Astrocyte of the spinal cord (primary cell): ENCODE measurements around the gene SUGCT.
"Not testable (repeated sequence)": the region's sequence is repeated elsewhere in the genome, so short reads cannot be mapped to it uniquely, and the experiment has no call there.

Experiments used
- DNase-seq: peaks from one replicate; pipeline ENCODE4 v3.0.0; 2011; ENCODE audit warnings: low read depth, low spot score
- H3K4me3 ChIP-seq: 2 replicates; pipeline ENCODE4 v1.5.1; 2011; ENCODE audit warnings: low read depth, mild to moderate bottlenecking, low read length, moderate library complexity
- CTCF ChIP-seq: IDR thresholded peaks from 2 replicates; pipeline ENCODE4 v1.5.1; 2012; ENCODE audit warnings: low read depth, mild to moderate bottlenecking, low read length, inconsistent platforms
- in situ Hi-C: cut with HindIII; loops from 2 replicates; pipeline ENCODE4 v1.10.0; 2017; ENCODE audit warnings: low sequenced_read_pairs

Gene SUGCT

GRCh38 chr7:40204581-40204980 lies 69.8 kb downstream of the SUGCT start:
- TF ChIP-seq CTCF, result no peak
- no peak for DNase-seq
- no peak overlapping the region for H3K4me3 ChIP-seq
- in situ Hi-C loops, result no loop called here

GRCh38 chr7:40205992-40206391 lies 71.2 kb downstream of the SUGCT start:
- no peak for TF ChIP-seq CTCF
- in situ Hi-C loops, result no loop called here
- DNase-seq, result no peak
- H3K4me3 ChIP-seq, result no peak overlapping the region

- TF ChIP-seq CTCF, result no peak
- peak; percentile 49 for DNase-seq
- in situ Hi-C loops, result no loop called here
- no peak overlapping the region for H3K4me3 ChIP-seq
Measured at GRCh38 chr7:40211276-40212003, 76.6 kb downstream of the SUGCT start.

- in situ Hi-C loops, result no loop called here
Measured at GRCh38 chr7:40213291-40213690, 78.5 kb downstream of the SUGCT start.

GRCh38 chr7:40213856-40214255 lies 79.1 kb downstream of the SUGCT start:
- in situ Hi-C loops, result no loop called here
- no peak overlapping the region for H3K4me3 ChIP-seq
- DNase-seq, result no peak
- no peak for TF ChIP-seq CTCF

More at GRCh38 chr7:40213291-40213690, 78.5 kb downstream of the SUGCT start:
- H3K4me3 ChIP-seq, result no peak overlapping the region
- DNase-seq, result no peak
- TF ChIP-seq CTCF, result no peak

GRCh38 chr7:40218612-40219011 lies 83.8 kb downstream of the SUGCT start:
- DNase-seq, in situ Hi-C loops, H3K4me3 ChIP-seq: not testable (repeated sequence)

GRCh38 chr7:40219917-40220316 lies 85.1 kb downstream of the SUGCT start:
- DNase-seq, result peak; percentile 82

More at GRCh38 chr7:40219917-40220316, 85.1 kb downstream of the SUGCT start:
- no peak overlapping the region for H3K4me3 ChIP-seq
- in situ Hi-C loops, result no loop called here
- no peak for TF ChIP-seq CTCF
